H1 (cell line): Measurements from ENCODE around the gene ZDHHC20. TPM values are rescaled to one million over a fixed set of nuclear protein-coding genes. Genes with fewer than 3 reads are reported as not detected.

ENCODE experiments used
- CEBPB ChIP-seq: IDR thresholded peaks from 2 replicates; pipeline ENCODE4 v1.6.1; 2012; ENCODE audit warnings: low read depth, low read length
- CHD7 ChIP-seq: fragments of 300-600 bp; sonication (generic); IDR thresholded peaks from 2 replicates; pipeline ENCODE4 v1.7.1; 2012; ENCODE audit warnings: low read length, moderate library complexity, mild to moderate bottlenecking, inconsistent platforms; ENCODE audit not compliant: insufficient replicate concordance
- GTF2F1 ChIP-seq: IDR thresholded peaks from 2 replicates; pipeline ENCODE4 v1.6.1; 2012; ENCODE audit warnings: low read depth, low read length, improper control_type of control experiment, borderline replicate concordance
- JUND ChIP-seq: IDR thresholded peaks from 2 replicates; pipeline ENCODE4 v1.6.1; 2011; ENCODE audit warnings: mild to moderate bottlenecking, improper control_type of control experiment, low read length
- KDM5A ChIP-seq: fragments of 200-600 bp; IDR thresholded peaks from 2 replicates; pipeline ENCODE4 v1.7.1; 2012; ENCODE audit warnings: mild to moderate bottlenecking, low read length, inconsistent platforms, mixed read lengths
- MAFK ChIP-seq: IDR thresholded peaks from 2 replicates; pipeline ENCODE4 v1.6.1; 2012; ENCODE audit warnings: low read depth, mild to moderate bottlenecking, improper control_type of control experiment, low read length
- POLR2A ChIP-seq, 2 experiments: IDR thresholded peaks; 1 replicate in 1 of 2; 2 replicates in 1 of 2; pipeline ENCODE4 v1.6.1; 2011; ENCODE audit warnings: low read depth in 2 of 2, low read length in 2 of 2, mild to moderate bottlenecking in 2 of 2; ENCODE audit errors: control extremely low read depth in 1 of 2
- RBBP5 ChIP-seq: IDR thresholded peaks from 2 replicates; pipeline ENCODE4 v1.7.1; 2012; ENCODE audit warnings: low read depth, mild to moderate bottlenecking, inconsistent platforms, low read length, moderate library complexity, borderline replicate concordance
- RFX5 ChIP-seq: IDR thresholded peaks from 2 replicates; pipeline ENCODE4 v1.6.1; 2011; ENCODE audit warnings: low read depth, low read length, improper control_type of control experiment, borderline replicate concordance
- RXRA ChIP-seq: IDR thresholded peaks from 2 replicates; pipeline ENCODE4 v1.6.1; 2011; ENCODE audit warnings: low read depth, mild to moderate bottlenecking, low read length, moderate library complexity; ENCODE audit not compliant: insufficient read depth
- TAF7 ChIP-seq: optimal IDR thresholded peaks from 2 replicates; pipeline ENCODE3; 2011; ENCODE audit warnings: low read depth, mild to moderate bottlenecking, inconsistent platforms, low read length, moderate library complexity, borderline replicate concordance
- USF2 ChIP-seq: IDR thresholded peaks from 2 replicates; pipeline ENCODE4 v1.6.1; 2011; ENCODE audit warnings: low read length, improper control_type of control experiment
- polyA plus RNA-seq, 7 experiments: library from polyadenylated mRNA; depleted of rRNA in 3 of 7; stranded (reverse) in 5 of 7; unstranded in 2 of 7; fragments of >200 nt in 5 of 7; fragments of 200-250 nt in 2 of 7; gene quantifications; 1 replicate in 5 of 7; 2 replicates in 1 of 7; 4 replicates in 1 of 7; pipeline versions ENCODE4 v1.2.1 to v1.2.3, GENCODE V29; 2011 to 2013; ENCODE audit warnings: missing spikeins in 2 of 7, mixed read lengths in 2 of 7
- total RNA-seq: library from RNA; stranded (reverse); fragmentation: NEBNext Ultra II Directional; extraction: Animal tissue kit (Norgen Biotek cat#: 25700); gene quantifications from 2 replicates; pipeline ENCODE4 v1.2.1, GENCODE V29; 2021

ZDHHC20 gene
- total and polyA plus RNA-seq, 2 of the 8 experiments (the other 6 are each of a cell fraction or from before 2014, with no cell fraction given) = 16.4 to 89.0 TPM

GRCh38 chr13:21483748-21484147 is 24.6 kb upstream of the ZDHHC20 start (continued):
- no peak for TF ChIP-seq CHD7
- no peak for TF ChIP-seq MAFK
- no peak for TF ChIP-seq KDM5A
- no peak for TF ChIP-seq CEBPB
- no peak for TF ChIP-seq RFX5
- no peak for TF ChIP-seq POLR2A (IDR thresholded peaks at IDR 0.05; ENCODE audit: control extremely low read depth in 1 of 2, low read depth in 2 of 2, low read length in 2 of 2)
- TF ChIP-seq USF2 = no peak
- no peak for TF ChIP-seq RBBP5
- TF ChIP-seq GTF2F1 = no peak
- TF ChIP-seq JUND = no peak
- no peak for TF ChIP-seq TAF7
- TF ChIP-seq RXRA = no peak
